SK-MEL-5 (cell line): ENCODE results near the gene JAKMIP2. TPM values are rescaled to one million over a fixed set of nuclear protein-coding genes. Genes with fewer than 3 reads are reported as not detected.
"Not testable (repeated sequence)": the region's sequence is repeated elsewhere in the genome, so short reads cannot be mapped to it uniquely, and the experiment has no call there.

ENCODE experiments used
- DNase-seq: peaks from one replicate; pipeline ENCODE4 v3.0.0-alpha.2; 2016; ENCODE audit warnings: low read depth, low spot score
- in situ Hi-C: cut with HindIII; loops from 2 replicates; pipeline ENCODE4 v1.10.0; 2016; ENCODE audit warnings: low sequenced_read_pairs, high pct_unique_total_duplicates, low pct_unique_long_range_greater_than_20kb
- polyA plus RNA-seq, 2 experiments: library from polyadenylated mRNA; depleted of rRNA; stranded (reverse); fragments of >200 nt; gene quantifications; 2 replicates each; pipeline ENCODE4 v1.2.3, GENCODE V29; 2015
- total RNA-seq: library from RNA; depleted of rRNA; stranded (reverse); fragments of >200 nt; shearing (Covaris generic); gene quantifications from 2 replicates; pipeline ENCODE4 v1.2.3, GENCODE V29; 2014; rRNA removed

The JAKMIP2 gene
- 0.03 and 0.05 TPM in 2 replicates for total RNA-seq
- polyA plus RNA-seq (2015; cell fraction: cytosol; rRNA removed) = 0.06 and 0.20 TPM in 2 replicates
- polyA plus RNA-seq (2015; cell fraction: nucleus; rRNA removed) = not detected in 2 replicates

DNA sequence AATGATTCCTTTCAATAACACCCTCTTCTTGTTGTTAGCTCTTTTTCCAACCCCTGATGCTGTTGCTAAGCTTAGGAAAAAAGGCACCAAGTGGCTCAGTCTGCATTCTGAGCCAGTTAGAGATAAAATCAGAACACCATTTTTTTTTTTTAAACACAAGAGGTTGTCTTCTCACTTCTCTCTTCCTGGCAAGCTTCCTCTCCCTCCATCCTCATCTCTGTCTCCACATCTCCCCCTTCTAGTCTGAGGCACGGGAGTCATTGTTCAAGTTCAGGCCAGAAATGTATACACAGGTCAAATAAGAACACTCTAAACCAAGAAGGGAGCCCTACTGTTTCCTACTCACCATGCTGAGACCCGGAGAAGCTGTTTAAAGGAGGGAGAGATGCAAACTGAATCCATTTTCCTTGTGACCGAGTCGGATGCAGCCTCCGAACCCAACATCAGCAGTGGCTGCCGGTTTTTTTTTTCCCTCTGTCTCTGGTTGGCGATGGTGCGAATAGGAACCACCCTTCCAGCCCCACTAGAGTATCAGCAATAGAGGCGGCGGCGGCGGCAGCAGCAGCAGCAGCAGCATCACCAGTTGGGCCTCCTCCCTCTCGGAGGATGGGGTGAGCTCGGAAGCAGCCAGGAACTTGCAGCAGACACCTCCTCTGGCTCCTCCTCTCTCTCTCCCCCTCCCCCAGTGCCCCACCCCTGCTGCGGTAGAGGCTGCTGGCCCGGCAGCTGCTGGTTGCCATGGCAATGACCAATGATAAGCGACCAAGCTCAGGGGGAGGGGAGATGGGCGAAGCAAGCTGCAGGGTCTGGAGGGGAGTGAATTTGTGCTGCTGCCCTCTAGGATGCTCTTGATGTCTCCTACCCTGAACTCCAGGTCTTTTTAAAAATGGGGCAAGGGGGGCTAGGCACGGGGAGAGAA, at the start of gene JAKMIP2:
JAKMIP2 (minus strand) TSS at position 619 of the 919 bp plus-strand sequence. CDS start 110,922 bp downstream, outside the sequence.
- in situ Hi-C loops = no loop called here
- DNase-seq = peak; percentile 69

DNA sequence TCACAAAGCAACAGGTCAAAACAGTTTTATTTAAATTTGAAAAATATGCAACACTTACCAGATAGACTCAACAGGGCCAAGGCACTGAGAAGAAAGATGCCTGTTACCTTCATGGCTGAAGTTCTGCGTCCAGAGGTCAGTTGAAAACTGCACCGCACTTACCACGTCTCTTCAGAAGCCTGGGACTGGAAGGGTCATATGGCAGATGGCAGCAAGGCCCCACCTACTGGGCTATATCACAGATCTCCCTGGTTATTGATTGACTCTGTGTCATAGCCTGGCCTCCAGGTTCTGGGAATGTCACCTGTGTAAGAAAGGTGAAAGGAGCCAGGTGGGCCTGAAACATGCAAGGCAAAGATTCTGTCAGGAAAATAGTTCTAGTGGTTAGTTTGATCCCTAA, 48.9 kb upstream of the JAKMIP2 start, which contains the start of gene SPINK1:
SPINK1 (minus strand) TSS at position 207 of the 400 bp plus-strand sequence; CDS start at position 113, 94 bp downstream.
- in situ Hi-C loops = no loop called here
- no peak for DNase-seq

DNA sequence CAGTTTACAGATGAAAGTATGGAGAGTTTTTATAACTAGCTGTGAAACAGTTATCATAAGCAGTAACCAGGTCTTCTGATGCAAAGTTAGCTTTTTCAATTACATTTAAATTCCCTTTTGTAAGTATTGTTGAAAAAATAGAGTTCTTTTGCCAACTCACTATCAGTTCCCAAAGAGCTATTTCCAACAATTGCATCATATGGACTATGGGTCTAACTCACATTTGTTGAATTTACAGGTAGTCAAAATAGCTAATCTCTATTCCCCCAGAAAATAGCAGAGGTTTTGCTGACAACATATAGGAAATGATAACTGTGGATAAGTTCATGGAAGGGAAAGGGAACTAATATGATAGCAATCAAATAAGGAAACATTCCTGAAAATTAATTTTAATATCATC, 47.5 kb upstream of the JAKMIP2 start:
- in situ Hi-C loops = no loop called here
- no peak for DNase-seq

- DNase-seq, in situ Hi-C loops: not testable (repeated sequence)
Measured at GRCh38 chr5:147827017-147827416, 44.5 kb upstream of the JAKMIP2 start.

DNA sequence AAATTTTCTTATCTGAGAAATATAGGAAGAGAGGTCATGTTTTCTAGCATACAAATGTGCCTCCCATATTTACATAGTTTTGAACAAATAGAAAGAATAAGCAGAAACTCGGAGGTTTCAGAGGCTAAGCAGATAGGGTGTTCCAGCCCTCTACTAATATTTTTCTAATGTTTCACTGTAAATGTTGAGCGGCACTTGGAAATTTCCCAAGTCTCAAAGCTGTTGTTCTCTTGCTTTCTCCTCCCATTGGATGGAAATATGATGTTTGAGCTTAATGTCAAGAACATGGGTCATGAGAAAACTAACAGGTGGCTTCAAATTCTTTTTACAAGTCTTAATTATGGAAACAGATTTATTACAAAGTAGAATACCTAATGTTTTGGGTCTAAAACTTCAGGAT, 43.8 kb upstream of the JAKMIP2 start:
- no peak for DNase-seq
- in situ Hi-C loops = no loop called here

GRCh38 chr5:147822686-147823491, 40.4 kb upstream of the JAKMIP2 start:
- in situ Hi-C loops = no loop called here
- peak; percentile 87 for DNase-seq

DNA sequence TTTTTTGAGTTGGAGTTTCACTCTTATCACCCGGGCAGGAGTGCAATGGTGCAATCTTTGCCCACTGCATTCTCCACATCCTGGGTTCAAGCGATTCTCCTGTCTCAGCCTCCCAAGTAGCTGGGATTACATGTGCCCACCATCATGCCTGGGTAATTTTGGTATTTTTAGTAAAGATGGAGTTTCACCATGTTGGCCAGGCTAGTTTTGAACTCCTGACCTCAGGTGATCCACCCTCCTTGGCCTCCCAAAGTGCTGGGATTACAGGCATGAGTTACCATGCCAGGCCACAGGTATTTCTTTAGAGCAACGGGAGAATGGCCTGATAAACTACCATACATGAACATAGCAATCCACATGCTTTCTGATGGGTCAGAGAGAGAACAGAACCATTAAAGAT, 39.7 kb upstream of the JAKMIP2 start:
- DNase-seq = not testable (repeated sequence)

DNA sequence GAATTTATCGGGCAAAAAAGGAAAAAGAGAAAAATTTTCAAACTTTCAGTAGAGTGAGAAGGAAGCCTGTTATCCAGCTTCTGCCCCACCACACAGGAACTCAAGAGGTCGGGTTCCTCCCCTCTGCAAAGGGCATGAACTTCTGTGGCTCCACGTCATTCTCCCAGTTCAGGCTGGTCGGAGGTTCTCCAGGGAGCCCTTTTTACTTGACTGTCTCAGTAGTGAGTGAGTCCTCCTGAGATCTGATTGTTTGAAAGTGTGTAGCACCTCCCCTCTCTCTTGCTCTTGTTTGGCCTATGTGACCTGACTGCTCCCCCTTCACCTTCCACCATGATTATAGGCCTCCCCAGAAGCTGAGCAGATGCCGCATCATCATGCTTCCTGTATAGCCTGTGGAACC, 39.2 kb upstream of the JAKMIP2 start:
- in situ Hi-C loops = no loop called here
- no peak for DNase-seq

More for the DNA sequence above, 39.7 kb upstream of the JAKMIP2 start:
- in situ Hi-C loops = not testable (repeated sequence)

GRCh38 chr5:147819261-147819770, 36.8 kb upstream of the JAKMIP2 start:
- in situ Hi-C loops = no loop called here
- DNase-seq = no peak

DNA sequence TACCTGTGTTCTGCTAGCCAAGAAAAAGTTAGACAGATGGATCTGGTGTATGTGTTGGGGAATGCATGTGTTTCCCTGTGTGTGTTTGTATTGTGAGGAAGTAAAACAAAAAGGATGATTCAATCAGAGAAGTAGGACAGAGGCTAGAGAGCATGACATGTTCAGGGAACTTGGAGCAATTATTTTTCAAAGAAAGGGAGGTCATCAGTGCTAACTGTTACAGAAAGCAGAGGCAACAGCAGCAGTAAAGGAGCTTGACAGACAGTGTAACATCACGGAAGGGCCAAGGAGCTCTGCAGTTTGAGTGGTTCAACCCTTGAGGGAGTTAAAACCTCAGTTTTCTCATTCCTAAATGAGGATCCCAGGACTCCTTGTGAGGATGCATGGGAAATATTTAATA, 35.8 kb upstream of the JAKMIP2 start:
- DNase-seq = no peak
- in situ Hi-C loops = no loop called here

DNA sequence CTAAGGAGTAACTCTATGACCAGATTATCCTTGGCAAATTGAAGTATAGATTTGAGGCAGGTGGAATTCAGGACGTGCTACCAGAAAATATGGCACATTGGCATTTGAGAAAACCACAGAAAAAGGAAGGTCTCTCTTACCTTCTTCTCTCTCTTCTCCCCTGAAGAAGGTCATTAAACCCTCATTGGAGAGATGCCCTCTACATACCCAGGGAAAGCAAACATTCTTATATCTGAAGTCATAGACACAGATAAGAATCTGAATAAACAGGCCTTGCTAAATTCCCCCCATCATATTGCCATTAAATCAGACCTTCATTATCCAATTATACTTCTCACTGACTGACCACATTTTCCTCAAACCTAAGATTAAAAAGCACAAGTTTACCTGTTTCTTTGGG, 31.2 kb upstream of the JAKMIP2 start:
- in situ Hi-C loops = no loop called here
- DNase-seq = no peak

GRCh38 chr5:147809830-147810666, 27.5 kb upstream of the JAKMIP2 start:
- in situ Hi-C loops = no loop called here

DNA sequence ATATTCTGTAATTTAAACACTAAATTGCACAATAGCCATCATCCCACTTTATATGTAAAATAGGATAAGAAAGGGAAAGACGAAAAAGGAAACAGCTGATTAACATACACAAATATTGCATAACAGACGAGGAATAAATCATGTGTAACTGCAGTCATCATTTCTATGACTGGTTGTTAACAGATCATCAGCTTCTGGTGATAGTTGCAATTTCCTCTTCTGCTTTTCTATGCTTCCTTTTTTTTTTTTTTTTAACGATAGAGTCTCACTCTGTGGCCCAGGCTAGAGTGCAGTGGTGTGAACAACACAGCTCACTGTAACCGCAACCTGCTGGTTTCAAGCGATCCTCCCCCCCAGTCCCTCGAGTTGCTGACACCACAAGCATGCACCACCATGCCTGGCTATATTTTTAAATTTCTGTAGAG, 22.5 kb upstream of the JAKMIP2 start:
- in situ Hi-C loops = no loop called here
- no peak for DNase-seq

More at GRCh38 chr5:147809830-147810666, 27.5 kb upstream of the JAKMIP2 start:
- DNase-seq = no peak

DNA sequence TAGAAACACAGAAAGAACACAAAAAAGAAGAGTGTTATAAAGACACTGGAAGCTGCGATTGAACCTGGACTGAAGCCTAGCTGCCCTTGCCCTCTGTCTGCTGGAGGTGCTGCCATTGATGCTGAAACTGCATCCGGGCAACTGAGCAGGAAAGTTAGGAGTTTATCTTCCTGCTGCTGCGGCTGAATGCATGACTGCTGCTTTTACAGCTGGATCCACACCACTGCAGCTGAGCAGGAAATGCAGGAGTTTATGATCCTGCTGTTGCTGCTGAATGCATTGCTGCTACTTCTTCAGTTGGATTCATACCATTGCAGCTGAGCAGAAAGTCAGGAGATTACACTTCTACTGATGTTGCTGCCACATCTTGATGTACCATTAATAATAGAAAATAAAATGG, 21.8 kb upstream of the JAKMIP2 start:
- in situ Hi-C loops = no loop called here
- DNase-seq = no peak

DNA sequence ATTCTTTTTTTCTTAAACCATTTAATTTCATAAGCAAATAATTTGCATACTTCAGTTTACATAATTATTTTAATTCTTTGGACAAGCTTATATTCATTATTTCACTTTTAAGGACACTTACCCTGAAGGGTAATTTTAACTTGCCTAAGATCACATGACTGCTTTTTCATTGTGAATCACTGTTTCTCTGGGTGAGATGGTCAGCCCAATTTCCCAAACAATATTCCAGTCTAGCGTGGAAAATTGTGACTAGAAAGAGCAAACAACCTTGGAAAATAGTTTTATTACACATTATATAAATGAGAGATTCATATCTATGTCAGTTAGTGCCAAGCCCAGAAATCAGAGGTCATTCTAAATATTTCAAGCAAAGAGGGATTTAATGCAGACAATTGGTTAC, 21.4 kb upstream of the JAKMIP2 start:
- no peak for DNase-seq
- in situ Hi-C loops = no loop called here

- in situ Hi-C loops, DNase-seq: not testable (repeated sequence)
Measured at GRCh38 chr5:147803161-147803560, 20.6 kb upstream of the JAKMIP2 start.

GRCh38 chr5:147801461-147801860, 18.9 kb upstream of the JAKMIP2 start:
- in situ Hi-C loops = no loop called here
- no peak for DNase-seq
